Measurements from ENCODE around the gene SNW1.
"Not testable (repeated sequence)": the region's sequence is repeated elsewhere in the genome, so short reads cannot be mapped to it uniquely, and the experiment has no call there.

SNW1 gene

GRCh38 chr14:77760381-77761204 is at the start of gene SNW1:
SNW1 (minus strand) TSS chr14:77761156; CDS start chr14:77761127, 29 bp downstream.
- peak; percentile 96 for DNase-seq (ENCODE audit: low read depth, low spot score)

- no peak for DNase-seq (ENCODE audit: low read depth, low spot score)
Observed at GRCh38 chr14:77809011-77809410, 48.1 kb upstream of the SNW1 start.

GRCh38 chr14:77808250-77808649 is 47.3 kb upstream of the SNW1 start:
- no peak for DNase-seq (ENCODE audit: low read depth, low spot score)

- DNase-seq (ENCODE audit: low read depth, low spot score) = no peak
Observed at GRCh38 chr14:77805706-77806105, 44.8 kb upstream of the SNW1 start.

GRCh38 chr14:77804592-77804991 is 43.6 kb upstream of the SNW1 start:
- DNase-seq (ENCODE audit: low read depth, low spot score) = peak; percentile 58

- no peak for DNase-seq (ENCODE audit: low read depth, low spot score)
Observed at GRCh38 chr14:77800814-77801213, 39.9 kb upstream of the SNW1 start.

- DNase-seq (ENCODE audit: low read depth, low spot score) = peak; percentile 85
Observed at GRCh38 chr14:77799863-77800730, 39.1 kb upstream of the SNW1 start, which contains the start of gene ADCK1. ADCK1 (plus strand) TSS chr14:77800109; CDS start chr14:77818979, 18,870 bp downstream.

- not testable (repeated sequence) for DNase-seq (ENCODE audit: low read depth, low spot score)
Observed at GRCh38 chr14:77799456-77799855, 38.5 kb upstream of the SNW1 start.

GRCh38 chr14:77794357-77794756 is 33.4 kb upstream of the SNW1 start:
- DNase-seq (ENCODE audit: low read depth, low spot score) = no peak

- DNase-seq (ENCODE audit: low read depth, low spot score) = not testable (repeated sequence)
Observed at GRCh38 chr14:77793255-77793654, 32.3 kb upstream of the SNW1 start.

- no peak for DNase-seq (ENCODE audit: low read depth, low spot score)
Observed at GRCh38 chr14:77791225-77791600, 30.3 kb upstream of the SNW1 start.

- DNase-seq (ENCODE audit: low read depth, low spot score) = no peak
Observed at GRCh38 chr14:77790566-77791224, 29.7 kb upstream of the SNW1 start.

- DNase-seq (ENCODE audit: low read depth, low spot score) = peak; percentile 33
Observed at GRCh38 chr14:77786148-77786547, 25.2 kb upstream of the SNW1 start.

- DNase-seq (ENCODE audit: low read depth, low spot score) = no peak
Observed at GRCh38 chr14:77782202-77782601, 21.2 kb upstream of the SNW1 start.

GRCh38 chr14:77773966-77774365 is 13.0 kb upstream of the SNW1 start:
- not testable (repeated sequence) for DNase-seq (ENCODE audit: low read depth, low spot score)

- DNase-seq (ENCODE audit: low read depth, low spot score) = not testable (repeated sequence)
Observed at GRCh38 chr14:77768442-77769069, 7.6 kb upstream of the SNW1 start.

- no peak for DNase-seq (ENCODE audit: low read depth, low spot score)
Observed at GRCh38 chr14:77763978-77764377, 3.0 kb upstream of the SNW1 start.

- no peak for DNase-seq (ENCODE audit: low read depth, low spot score)
Observed at GRCh38 chr14:77763316-77763715, 2.4 kb upstream of the SNW1 start.

GRCh38 chr14:77761205-77761931 is 412 bp upstream of the SNW1 start:
- DNase-seq (ENCODE audit: low read depth, low spot score) = peak; percentile 54

GRCh38 chr14:77752799-77753516 is 8.0 kb downstream of the SNW1 start:
- DNase-seq (ENCODE audit: low read depth, low spot score) = no peak
